Measurements from ENCODE around the gene LAS1L.
"Not testable (repeated sequence)": the region's sequence is repeated elsewhere in the genome, so short reads cannot be mapped to it uniquely, and the experiment has no call there.

LAS1L gene

GRCh38 chrX:65532016-65532415 is 2.6 kb downstream of the LAS1L start:
- H3K4me3 ChIP-seq (ENCODE audit: low read depth, low read length): no peak overlapping the region
- no peak for TF ChIP-seq CTCF (IDR thresholded peaks at IDR 0.05; ENCODE audit: low read depth, low read length)

- TF ChIP-seq CTCF (IDR thresholded peaks at IDR 0.05; ENCODE audit: low read depth, low read length): peak; percentile 100
- no peak overlapping the region for H3K4me3 ChIP-seq (ENCODE audit: low read depth, low read length)
Observed at GRCh38 chrX:65528705-65529340, 5.8 kb downstream of the LAS1L start.

GRCh38 chrX:65528293-65528692 is 6.3 kb downstream of the LAS1L start:
- H3K4me3 ChIP-seq (ENCODE audit: low read depth, low read length): no peak overlapping the region
- no peak for TF ChIP-seq CTCF (IDR thresholded peaks at IDR 0.05; ENCODE audit: low read depth, low read length)

- no peak for TF ChIP-seq CTCF (IDR thresholded peaks at IDR 0.05; ENCODE audit: low read depth, low read length)
- H3K4me3 ChIP-seq (ENCODE audit: low read depth, low read length): no peak overlapping the region
Observed at GRCh38 chrX:65524139-65524538, 10.4 kb downstream of the LAS1L start.

GRCh38 chrX:65522739-65523372 is 11.7 kb downstream of the LAS1L start:
- H3K4me3 ChIP-seq (ENCODE audit: low read depth, low read length): no peak overlapping the region
- TF ChIP-seq CTCF (IDR thresholded peaks at IDR 0.05; ENCODE audit: low read depth, low read length): no peak

- not testable (repeated sequence) for H3K4me3 ChIP-seq (ENCODE audit: low read depth, low read length)
Observed at GRCh38 chrX:65519530-65519929, 15.1 kb downstream of the LAS1L start.

- H3K4me3 ChIP-seq (ENCODE audit: low read depth, low read length): not testable (repeated sequence)
Observed at GRCh38 chrX:65518980-65519379, 15.6 kb downstream of the LAS1L start.

GRCh38 chrX:65517923-65518322 is 16.7 kb downstream of the LAS1L start:
- H3K4me3 ChIP-seq (ENCODE audit: low read depth, low read length): no peak overlapping the region
- TF ChIP-seq CTCF (IDR thresholded peaks at IDR 0.05; ENCODE audit: low read depth, low read length): no peak
